AG04450 (cell line): ENCODE data around the gene SSTR3. TPM values are rescaled to one million over a fixed set of nuclear protein-coding genes. Genes with fewer than 3 reads are reported as not detected.

Experiments
- CTCF ChIA-PET: fragments of 300-600, 350-600 bp; formaldehyde crosslinking; extraction: SDS; loops from one replicate; lab custom pipeline; 2022; ENCODE audit warnings: antibody characterized with exemption, inconsistent platforms; lab: Charles Lee
- POLR2A ChIA-PET: fragments of 350-600 bp; formaldehyde crosslinking; extraction: SDS; loops from one replicate; lab custom pipeline; 2021; ENCODE audit warnings: antibody characterized with exemption, inconsistent platforms; lab: Yijun Ruan, JAX
- DNase-seq: peaks from one replicate; pipeline ENCODE4 v3.0.0-alpha.2; 2011; ENCODE audit warnings: low read depth, low spot score
- H3K27ac ChIP-seq: one replicate; pipeline ENCODE4 v1.5.1; 2012; ENCODE audit warnings: low read depth, low read length, control low read depth
- H3K27me3 ChIP-seq: one replicate; pipeline ENCODE4 v1.6.0; 2012; ENCODE audit warnings: low read length; ENCODE audit not compliant: control insufficient read depth, insufficient read depth
- H3K4me3 ChIP-seq: 2 replicates; pipeline ENCODE4 v1.5.1; 2011; ENCODE audit warnings: mild to moderate bottlenecking, low read depth, low read length, control low read depth
- H3K9me3 ChIP-seq: 2 replicates; pipeline ENCODE4 v1.5.1; 2012; ENCODE audit warnings: low read length; ENCODE audit not compliant: control insufficient read depth, insufficient read depth
- CTCF ChIP-seq: IDR thresholded peaks from 2 replicates; pipeline ENCODE4 v1.5.1; 2011; ENCODE audit warnings: low read depth, low read length, control low read depth, inconsistent platforms
- polyA plus RNA-seq: library from polyadenylated mRNA; depleted of rRNA; stranded (reverse); fragments of >200 nt; gene quantifications from 2 replicates; pipeline ENCODE4 v1.2.3, GENCODE V29; 2011

SSTR3 gene
- polyA plus RNA-seq, 1 experiment, result 0.06 TPM

- Histone ChIP-seq H3K9me3 (peaks cover 6% of the 10 kb centered on the region), H3K27ac (no peak overlapping the region), H3K4me3 (no peak overlapping the region), H3K27me3 (peaks cover 3% of the 10 kb centered on the region)
- no peak for DNase-seq
- CTCF ChIA-PET, result interaction anchor here (0.5 to 4.6 kb wide), 30 partner anchors 10 to 903 kb away, joined by 3 to 82 read pairs (median 4); partner anchors contain the start of gene RAC2
- TF ChIP-seq CTCF, result no peak
- POLR2A ChIA-PET, result interaction anchor here (0.6 kb wide), 1 partner anchor 12 kb away, joined by 4 read pairs; no protein-coding TSS in a partner anchor
Measured at GRCh38 chr22:37258753-37259401, 46.6 kb upstream of the SSTR3 start.

GRCh38 chr22:37258005-37258752, 45.9 kb upstream of the SSTR3 start:
- Histone ChIP-seq H3K27ac (no peak overlapping the region), H3K4me3 (no peak overlapping the region), H3K27me3 (no peaks in the 10 kb centered on the region), H3K9me3 (no peaks in the 10 kb centered on the region; the same call in 1 of the 2 replicates)
- ChIA-PET POLR2A (no interaction called here), CTCF (interaction anchor here (0.6 to 4.6 kb wide), 6 partner anchors 12 to 239 kb away, joined by 3 to 82 read pairs (median 10); partner anchors contain the start of gene RAC2)
- DNase-seq, result no peak
- no peak for TF ChIP-seq CTCF

- no peak for TF ChIP-seq CTCF
- ChIA-PET CTCF (interaction anchor here (0.8 kb wide), 1 partner anchor 172 kb away, joined by 3 read pairs; no protein-coding TSS in a partner anchor), POLR2A (no interaction called here)
- Histone ChIP-seq H3K9me3 (no peaks in the 10 kb centered on the region; the same call in 1 of the 2 replicates), H3K27ac (no peak overlapping the region), H3K27me3 (no peaks in the 10 kb centered on the region), H3K4me3 (no peak overlapping the region)
- DNase-seq, result no peak
Measured at GRCh38 chr22:37256075-37256726, 43.9 kb upstream of the SSTR3 start.

- POLR2A ChIA-PET, result no interaction called here
- CTCF ChIA-PET, result no interaction called here
Measured at GRCh38 chr22:37255558-37256006, 43.3 kb upstream of the SSTR3 start.

More at GRCh38 chr22:37255558-37256006, 43.3 kb upstream of the SSTR3 start:
- Histone ChIP-seq H3K27me3 (no peaks in the 10 kb centered on the region), H3K4me3 (no peak overlapping the region), H3K27ac (no peak overlapping the region), H3K9me3 (no peaks in the 10 kb centered on the region)
- no peak for TF ChIP-seq CTCF
- no peak for DNase-seq
